HG03025 (cell line): ENCODE measurements around the gene SOS2.
"Not testable (repeated sequence)": the region's sequence is repeated elsewhere in the genome, so short reads cannot be mapped to it uniquely, and the experiment has no call there.

Experiments
- ATAC-seq: cut with Tn5 transposase; IDR thresholded peaks from one replicate; pipeline ENCODE4 v1.9.1; 2021; ENCODE audit warnings: mild to moderate bottlenecking, moderate library complexity; ENCODE audit not compliant: unreplicated experiment, low FRiP score

The SOS2 gene

DNA sequence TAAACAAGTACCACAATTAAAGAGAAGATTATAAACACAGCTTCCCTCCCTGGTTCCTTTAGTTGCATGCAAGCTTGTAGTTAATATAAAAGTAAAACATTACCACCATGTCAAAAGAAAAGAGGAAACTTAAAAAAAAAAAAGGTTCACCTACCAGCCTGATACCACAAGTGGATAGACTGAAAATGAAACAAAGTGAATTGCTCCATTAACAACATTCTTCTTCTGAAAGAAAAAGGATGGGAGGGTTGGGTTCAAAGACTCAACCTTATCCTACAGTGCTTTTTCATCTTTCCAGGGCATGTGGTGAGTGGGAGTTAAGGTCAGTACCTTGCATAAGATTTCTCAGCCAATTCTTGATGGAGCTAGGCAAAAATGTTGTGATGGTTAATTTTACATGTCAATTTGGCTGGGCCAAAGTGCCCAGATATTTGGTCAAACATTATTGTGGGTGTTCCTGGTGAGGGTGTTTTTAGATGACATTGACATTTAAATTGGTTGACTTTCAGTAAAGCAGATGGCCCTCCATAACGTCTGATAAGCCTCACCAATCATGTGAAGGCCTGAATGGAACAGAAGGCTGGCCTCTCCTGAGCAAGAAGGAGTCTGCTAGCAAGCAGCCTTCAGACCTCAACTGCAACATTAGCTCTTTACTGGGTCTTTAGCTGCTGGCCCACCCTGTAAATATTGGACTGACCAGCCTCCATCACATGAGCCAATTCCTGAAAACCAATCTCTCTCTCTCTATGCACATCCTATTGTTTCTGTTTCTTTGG lies 143.8 kb downstream of the SOS2 start:
- no peak for ATAC-seq

DNA sequence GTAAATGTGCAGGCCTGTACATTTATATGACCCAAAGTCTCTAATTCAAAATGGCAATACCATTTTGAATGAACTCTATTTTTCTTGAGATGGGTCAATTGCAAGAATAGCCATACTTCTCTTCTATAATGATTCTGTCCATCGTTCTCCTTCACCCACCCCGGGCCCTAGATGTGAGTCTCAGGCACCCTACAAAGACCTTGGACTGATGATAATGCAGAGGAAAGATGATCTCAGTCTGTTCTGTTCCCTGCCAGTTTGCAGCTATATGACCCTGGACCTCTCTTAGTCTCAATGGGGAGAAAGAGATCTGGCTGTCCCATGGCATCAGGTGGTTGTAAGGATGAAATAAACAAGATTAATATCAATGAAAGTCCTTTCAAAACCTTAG lies 145.1 kb downstream of the SOS2 start:
- no peak for ATAC-seq

DNA sequence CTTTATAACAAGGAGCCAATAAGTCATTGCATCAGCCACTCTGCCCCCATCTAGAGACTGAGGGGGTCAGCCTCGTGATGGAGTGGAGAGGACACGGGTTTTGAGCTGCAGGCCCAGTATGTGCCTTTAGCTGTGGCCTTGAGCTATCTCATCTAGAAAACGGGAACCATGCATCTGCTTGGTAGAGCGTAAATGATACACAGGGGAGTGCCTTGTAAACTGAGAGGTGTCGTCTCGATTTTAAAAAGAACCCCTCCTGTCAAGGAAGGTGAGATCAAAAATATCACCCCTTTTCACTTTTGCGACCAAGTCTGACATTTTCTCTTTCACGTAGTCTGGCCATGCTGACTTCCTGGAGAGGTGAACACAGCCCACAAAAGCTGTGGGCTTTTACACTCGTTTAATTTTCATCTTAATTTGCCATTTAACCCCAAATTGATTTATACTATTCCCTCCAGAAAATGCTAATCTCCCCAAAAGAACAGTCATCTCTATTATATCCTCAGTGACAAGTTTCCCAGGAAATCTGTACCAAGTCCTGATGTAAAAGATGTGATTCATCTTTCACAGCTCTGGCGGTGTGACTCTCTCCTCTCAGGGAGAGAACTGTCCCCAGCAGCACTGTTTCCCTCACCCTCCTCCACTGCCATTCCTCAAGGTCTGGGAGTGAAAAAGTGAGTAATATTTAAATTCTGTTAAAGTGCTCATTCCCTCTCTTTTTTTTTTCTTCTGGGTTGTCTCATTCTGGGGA lies 145.6 kb downstream of the SOS2 start:
- ATAC-seq, result peak; percentile 48

DNA sequence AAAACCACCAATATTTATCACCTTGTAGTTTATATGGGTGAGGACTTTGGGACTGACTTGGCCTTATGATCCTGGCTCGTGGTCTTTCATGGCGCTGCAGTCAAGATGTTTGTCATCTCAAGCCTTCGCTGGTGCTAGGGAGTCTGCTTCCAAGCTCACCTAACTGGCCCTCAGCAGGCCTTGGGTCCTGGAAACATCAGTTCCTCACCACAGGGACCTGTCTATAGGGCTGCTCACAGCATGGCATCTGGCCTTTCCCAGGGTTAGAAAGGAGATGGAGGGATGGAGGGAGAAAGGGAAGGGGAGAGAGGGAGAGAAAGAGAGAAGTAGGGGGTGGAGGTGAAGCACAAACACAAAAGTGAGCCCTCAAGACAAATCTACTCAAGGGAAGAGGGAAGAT lies 146.7 kb downstream of the SOS2 start:
- ATAC-seq, result no peak

DNA sequence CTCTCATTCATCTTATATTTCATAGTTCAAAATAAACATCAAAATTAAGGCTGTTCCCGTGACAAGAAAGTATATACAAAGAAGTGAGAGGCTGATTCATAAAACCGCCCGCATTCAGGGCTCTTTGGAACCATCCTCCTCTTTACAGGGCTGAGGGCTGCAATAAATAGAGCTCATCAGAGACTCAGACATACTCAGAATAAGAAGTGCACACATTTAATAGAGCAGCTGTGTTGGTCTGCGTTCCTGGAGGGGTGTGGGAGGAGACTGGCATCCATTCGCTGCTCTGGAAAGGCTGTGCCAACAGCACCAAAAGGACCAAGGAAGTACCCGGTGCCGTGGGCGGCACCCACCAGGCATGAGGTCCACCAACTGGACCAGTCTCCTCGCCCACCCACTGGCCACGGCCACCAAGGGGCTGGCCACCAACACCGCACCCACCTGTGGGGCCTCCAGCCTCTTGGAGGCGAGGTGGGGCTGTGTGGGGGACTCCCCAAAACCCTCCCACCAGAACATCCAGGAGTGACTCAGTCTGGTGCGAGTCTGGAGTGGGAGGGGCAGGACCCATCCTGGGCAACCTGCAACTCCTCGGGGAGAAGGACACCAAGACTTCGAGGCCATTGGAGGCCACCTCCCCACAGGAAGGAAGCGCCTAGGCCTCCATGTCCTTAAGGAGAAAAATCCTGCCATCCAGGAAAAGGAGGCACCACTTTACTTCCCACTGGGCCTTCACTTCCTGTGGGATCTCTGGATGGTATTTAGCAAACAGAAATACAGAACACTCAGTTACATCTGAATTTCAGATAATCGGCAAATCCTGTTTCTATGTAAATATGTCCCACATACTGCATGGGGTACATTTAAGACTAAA lies 147.7 kb downstream of the SOS2 start:
- peak; percentile 34 for ATAC-seq

DNA sequence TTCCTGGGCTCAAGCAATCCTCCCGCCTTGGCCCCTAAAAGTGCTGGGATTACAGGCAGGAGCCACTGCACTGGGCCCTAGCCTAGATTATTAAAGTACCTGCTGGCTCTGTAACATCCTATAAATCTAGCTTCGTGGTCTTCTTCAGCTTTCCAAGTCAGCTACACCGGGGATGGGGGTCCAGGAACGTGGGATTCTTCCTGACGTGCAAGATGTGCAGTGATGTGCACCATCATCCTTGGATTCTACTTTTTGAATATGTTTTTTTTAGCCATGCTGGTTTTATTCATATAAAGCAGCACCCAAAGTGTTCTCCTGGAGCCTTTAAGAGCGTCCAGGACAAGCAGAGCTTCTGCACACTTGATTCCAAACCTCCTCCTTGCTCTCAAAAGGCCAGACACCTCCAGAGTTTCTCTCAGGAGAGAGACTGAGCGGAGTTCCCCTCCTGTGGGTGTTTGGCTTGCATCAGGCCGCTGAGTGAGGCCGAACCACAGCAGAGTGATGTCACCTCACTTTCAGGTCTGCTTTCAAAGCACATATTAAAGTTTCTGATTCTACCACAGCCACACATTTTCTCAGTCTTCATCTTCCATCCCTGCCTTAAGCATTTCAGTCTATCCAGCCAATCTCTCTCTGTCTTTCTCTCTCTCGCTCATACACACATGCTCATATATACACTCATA lies 148.5 kb downstream of the SOS2 start:
- peak; percentile 67 for ATAC-seq

DNA sequence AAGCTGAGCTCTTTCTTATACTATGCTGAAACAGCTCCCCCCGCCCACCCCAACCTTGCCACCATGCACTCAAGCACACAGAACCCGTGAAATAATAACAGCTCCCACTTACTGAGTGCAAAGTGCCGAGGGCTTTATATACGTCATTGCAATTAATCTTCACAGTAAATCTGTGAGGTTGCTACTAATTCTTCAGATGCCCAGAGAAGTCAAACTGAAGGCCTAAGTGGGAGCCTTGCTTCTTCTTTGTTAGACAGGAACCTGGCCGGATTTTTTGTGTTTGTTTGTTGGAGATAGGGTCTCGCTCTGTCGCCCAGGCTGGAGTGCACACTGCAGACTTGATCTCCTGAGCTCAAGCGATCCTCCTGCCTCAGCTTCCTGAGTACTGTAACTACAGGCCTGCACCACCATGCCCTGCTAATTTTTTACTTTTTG lies 149.1 kb downstream of the SOS2 start:
- no peak for ATAC-seq

DNA sequence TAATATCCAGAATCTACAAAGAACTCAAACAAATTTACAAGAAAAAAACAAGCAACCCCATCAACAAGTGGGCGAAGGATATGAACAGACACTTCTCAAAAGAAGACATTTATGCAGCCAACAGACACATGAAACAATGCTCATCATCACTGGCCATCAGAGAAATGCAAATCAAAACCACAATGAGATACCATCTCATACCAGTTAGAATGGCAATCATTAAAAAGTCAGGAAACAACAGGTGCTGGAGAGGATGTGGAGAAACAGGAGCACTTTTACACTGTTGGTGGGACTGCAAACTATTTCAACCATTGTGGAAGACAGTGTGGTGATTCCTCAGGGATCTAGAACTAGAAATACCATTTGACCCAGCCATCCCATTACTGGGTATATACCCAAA lies 152.3 kb downstream of the SOS2 start:
- not testable (repeated sequence) for ATAC-seq

DNA sequence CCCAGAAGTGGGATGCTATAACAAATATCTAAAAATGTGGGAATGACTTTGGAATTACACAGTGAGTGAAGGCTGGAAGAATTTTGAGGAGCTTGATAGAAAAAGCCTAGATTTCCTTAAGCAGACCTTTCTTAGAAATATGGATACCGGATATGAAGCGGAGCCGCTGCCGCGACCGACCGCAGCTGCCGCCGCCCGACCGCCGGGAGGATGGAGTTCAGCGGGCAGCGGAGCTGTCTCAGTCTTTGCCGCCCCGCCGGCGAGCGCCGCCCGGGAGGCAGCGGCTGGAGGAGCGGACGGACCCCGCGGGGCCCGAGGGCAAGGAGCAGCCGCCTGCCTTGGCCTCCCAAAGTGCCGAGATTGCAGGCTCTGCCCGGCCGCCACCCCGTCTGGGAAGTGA lies 157.7 kb downstream of the SOS2 start:
- ATAC-seq, result not testable (repeated sequence)

DNA sequence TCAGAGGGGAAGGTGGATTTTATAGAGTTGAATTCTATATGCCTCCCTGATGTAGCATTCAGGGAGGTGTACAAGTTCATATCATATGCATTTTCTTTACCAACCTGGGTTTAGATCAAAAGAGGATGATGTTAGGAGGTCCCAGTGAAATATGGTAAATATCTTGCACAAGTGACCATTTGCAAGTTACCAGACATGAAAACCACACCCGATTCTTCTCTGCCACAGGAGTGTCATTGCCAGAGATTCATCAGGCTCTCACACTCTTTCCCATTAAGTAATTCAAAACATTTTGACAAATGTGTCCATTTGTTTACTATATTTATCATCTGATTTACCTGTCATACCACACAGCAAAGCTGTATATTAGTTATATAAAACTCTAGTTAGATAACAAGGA lies 159.0 kb downstream of the SOS2 start:
- no peak for ATAC-seq

DNA sequence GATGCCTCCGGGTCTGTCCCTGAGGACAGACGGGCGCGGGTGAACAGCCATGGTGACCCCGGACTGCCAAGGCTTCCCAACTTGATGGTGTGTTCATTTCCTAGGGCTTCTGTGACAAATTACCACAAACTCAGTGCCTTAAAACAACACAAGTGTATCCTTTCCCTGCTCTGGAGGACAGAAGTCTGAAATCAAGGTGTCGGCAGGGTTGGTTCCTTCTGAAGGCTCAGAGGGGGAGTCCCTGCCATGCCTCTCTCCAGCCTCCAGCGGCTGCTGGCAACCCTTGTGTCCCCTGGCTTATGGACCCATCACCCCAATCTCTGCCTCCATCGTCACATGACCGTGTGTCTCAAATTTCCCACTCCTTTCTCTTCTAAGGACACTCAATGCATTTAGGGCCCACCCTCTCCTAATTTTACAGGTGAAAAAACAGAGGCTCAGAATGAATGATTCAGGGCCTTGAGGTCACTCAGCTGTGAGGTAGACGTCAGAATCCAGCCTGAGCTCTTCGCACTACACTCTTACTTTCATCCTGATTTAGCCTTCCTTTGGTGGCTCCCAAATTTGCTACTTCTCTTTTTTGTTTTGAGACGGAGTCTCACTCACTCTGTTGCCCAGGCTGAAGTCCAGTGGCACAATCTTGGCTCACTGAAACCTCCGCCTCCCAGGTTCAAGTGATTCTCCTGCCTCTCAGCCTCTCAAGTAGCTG lies 160.4 kb downstream of the SOS2 start:
- ATAC-seq, result no peak

DNA sequence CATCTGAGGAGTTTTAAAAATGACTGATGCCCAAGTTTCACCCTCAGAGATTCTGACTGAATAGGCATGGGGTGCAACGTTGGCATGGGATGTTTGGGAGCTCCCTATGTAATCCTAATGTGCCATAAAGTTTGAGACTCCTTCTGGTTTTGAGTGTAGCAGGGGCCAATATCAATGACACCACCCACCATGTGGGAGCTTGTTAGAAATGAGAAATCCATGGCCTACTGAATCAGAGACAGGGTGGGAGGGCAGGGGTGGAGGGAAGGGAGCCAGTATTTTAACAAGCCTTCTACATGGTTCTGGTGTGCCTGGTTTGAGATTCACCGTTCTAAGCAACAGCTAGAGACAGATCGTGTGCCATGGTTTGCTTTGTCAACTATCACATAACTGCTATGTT lies 161.1 kb downstream of the SOS2 start:
- ATAC-seq, result no peak

DNA sequence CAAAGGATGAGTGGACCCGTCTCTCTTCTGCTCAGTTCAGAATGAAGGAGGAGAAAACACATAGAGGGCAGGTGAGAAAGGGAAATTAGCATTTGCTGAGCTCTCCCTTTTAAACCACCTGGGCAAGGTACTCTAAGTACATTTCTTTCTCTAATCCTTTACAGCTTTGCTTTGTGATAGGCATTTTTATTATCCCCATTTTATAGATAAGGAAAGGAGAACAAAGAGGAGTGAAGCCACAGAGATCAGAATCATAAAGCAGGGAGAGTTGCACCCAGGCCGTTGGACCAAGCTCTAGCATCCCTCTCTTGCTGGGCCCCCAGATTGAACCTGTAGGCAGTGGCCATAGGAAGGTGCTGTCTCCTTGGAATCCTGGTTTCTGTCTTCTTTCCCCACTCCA lies 162.1 kb downstream of the SOS2 start:
- ATAC-seq, result no peak

DNA sequence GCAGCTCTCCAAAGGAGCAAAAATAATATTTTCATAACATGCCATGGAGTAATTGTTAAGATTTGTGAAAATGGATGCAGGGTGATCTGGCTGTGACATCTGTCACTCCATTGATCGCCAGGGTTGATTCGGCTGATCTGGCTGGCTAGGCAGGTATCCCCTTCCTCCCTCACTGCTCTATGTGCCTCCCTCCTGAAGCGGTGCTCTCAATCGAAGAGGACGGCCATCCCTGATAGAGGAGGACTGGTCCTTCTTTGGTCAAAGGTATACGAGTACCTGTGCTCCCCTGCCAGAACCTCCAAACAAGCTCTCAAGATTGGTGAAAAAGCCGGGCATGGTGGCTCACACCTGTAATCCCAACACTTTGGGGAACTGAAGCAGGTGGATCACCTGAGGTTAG lies 162.9 kb downstream of the SOS2 start:
- no peak for ATAC-seq

DNA sequence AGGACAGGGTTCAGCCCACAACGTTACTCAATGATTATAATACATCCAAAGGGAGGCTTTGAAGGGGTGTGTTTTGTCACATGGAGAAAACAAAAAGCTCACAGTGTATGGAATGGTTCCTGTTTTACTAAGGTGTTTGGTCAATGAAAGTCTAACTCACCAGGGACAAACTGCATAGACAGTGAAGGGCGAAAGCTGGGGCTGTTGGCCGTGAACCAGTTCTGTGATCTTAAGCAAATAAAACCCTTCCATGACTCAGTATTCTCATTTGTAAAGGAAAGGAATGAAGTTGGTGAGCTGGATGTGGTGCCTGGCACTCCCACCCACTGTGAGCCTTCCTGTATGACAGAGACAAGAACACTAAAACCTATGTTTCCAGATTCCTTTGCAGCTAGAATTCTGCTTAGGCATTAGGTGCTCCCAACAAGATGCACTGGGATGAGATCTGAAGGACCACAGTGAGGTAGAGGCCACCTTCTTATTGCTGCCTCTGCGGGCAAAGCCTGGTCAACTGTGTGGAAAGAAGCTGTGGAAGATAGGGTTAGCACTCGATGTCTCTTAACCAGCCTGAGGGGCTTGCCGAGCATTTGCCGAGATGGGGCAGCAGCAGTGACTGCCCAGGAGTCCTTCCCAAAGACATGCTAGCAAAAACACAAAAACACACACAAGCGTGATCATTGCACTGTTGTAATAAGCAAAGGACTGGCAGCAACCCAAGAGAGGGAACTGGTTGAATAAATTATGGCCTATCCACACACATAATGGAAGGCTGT lies 163.5 kb downstream of the SOS2 start:
- no peak for ATAC-seq
